ENCODE results near the gene ITGA3.

DNA sequence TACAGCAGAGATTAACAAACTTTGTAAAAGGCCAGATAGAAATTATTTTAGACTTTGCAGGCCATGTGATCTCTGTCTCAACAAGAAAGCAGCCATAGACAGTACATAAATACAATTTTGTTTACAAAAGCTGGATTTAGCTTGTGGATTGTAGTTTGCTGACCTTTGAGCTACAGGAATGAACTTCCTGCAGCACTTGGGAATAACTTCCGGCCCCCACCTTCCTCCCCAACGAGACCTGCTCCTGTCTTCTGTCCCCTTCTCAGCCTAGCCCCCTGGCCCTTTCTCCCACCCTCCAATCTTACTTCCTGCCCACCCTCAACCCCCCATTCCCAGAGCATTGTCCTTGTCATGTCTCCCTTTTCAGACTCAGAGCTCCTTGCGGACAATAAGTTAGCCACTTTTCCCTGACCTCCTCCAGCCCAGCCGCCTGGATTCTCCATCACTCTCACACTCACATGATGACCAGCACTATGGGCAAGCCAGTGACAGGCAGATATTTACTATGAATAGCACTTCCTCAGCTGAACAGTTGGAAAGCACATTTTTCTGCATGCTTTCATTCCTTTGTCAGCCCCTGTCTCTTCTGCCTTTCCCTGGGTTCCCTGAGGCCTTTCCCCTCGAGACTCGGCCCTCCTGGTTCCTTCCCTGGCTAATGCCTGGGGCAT, 33.3 kb upstream of the ITGA3 start:
- TF ChIP-seq POLR2A (IDR thresholded peaks at IDR 0.05), result no peak
- TF ChIP-seq, protein P1, sequence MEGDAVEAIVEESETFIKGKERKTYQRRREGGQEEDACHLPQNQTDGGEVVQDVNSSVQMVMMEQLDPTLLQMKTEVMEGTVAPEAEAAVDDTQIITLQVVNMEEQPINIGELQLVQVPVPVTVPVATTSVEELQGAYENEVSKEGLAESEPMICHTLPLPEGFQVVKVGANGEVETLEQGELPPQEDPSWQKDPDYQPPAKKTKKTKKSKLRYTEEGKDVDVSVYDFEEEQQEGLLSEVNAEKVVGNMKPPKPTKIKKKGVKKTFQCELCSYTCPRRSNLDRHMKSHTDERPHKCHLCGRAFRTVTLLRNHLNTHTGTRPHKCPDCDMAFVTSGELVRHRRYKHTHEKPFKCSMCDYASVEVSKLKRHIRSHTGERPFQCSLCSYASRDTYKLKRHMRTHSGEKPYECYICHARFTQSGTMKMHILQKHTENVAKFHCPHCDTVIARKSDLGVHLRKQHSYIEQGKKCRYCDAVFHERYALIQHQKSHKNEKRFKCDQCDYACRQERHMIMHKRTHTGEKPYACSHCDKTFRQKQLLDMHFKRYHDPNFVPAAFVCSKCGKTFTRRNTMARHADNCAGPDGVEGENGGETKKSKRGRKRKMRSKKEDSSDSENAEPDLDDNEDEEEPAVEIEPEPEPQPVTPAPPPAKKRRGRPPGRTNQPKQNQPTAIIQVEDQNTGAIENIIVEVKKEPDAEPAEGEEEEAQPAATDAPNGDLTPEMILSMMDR (IDR thresholded peaks at IDR 0.05), result no peak
